H1 (cell line): ENCODE measurements around the gene GPR135. TPM values are rescaled to one million over a fixed set of nuclear protein-coding genes. Genes with fewer than 3 reads are reported as not detected.

Source experiments
- CTCF ChIA-PET: fragments of 300-600 bp; sonication (Branson Sonifier 250); formaldehyde crosslinking; loops from one replicate; lab custom pipeline; 2021; ENCODE audit not compliant: partially characterized antibody; lab: Charles Lee
- POLR2A ChIA-PET: fragments of 300-600 bp; sonication (Branson Sonifier 250); formaldehyde crosslinking; loops from one replicate; lab custom pipeline; 2021; ENCODE audit warnings: inconsistent platforms; ENCODE audit not compliant: partially characterized antibody; lab: Charles Lee
- DNase-seq, 2 experiments: peaks; one replicate each; pipeline versions ENCODE4 v3.0.0 to v3.0.0-alpha.2; 2010 to 2022; ENCODE audit warnings: low spot score in 2 of 2, low read depth in 1 of 2, mixed read lengths in 1 of 2
- FAIRE-seq: peaks from 2 replicates; lab custom pipeline; 2011; peaks lifted over from hg19 to GRCh38; lab: Jason Lieb, UNC
- H2AFZ ChIP-seq: 2 replicates; pipeline ENCODE4 v1.8.1; 2012; ENCODE audit warnings: low read length, inconsistent platforms
- H2AK5ac ChIP-seq: 2 replicates; pipeline ENCODE4 v1.6.1; 2013; ENCODE audit warnings: low read depth, low read length
- H2BK120ac ChIP-seq: replicated peaks from 2 replicates; pipeline ENCODE3; 2013; ENCODE audit warnings: low read depth, low read length, inconsistent platforms
- H2BK12ac ChIP-seq: 2 replicates; pipeline ENCODE4 v1.6.1; 2013; ENCODE audit warnings: low read depth, low read length
- H2BK15ac ChIP-seq: 2 replicates; pipeline ENCODE4 v1.6.1; 2013; ENCODE audit warnings: low read length
- H2BK20ac ChIP-seq: 2 replicates; pipeline ENCODE4 v1.6.1; 2013; ENCODE audit warnings: low read length
- H2BK5ac ChIP-seq: 2 replicates; pipeline ENCODE4 v1.6.1; 2013; ENCODE audit warnings: low read depth, low read length
- H3K14ac ChIP-seq: 2 replicates; pipeline ENCODE4 v1.6.1; 2013; ENCODE audit warnings: inconsistent platforms; ENCODE audit not compliant: insufficient read length
- H3K18ac ChIP-seq: 2 replicates; pipeline ENCODE4 v1.6.1; 2013; ENCODE audit warnings: low read length; ENCODE audit errors: extremely low read depth
- H3K23ac ChIP-seq: 2 replicates; pipeline ENCODE4 v1.6.1; 2013; ENCODE audit warnings: inconsistent platforms; ENCODE audit not compliant: insufficient read length
- H3K23me2 ChIP-seq: 2 replicates; pipeline ENCODE4 v1.6.1; 2013; ENCODE audit warnings: low read depth, low read length
- H3K27ac ChIP-seq: 2 replicates; pipeline ENCODE4 v1.6.1; 2011; ENCODE audit warnings: low read depth, low read length, inconsistent platforms
- H3K27me3 ChIP-seq, 4 experiments: replicated peaks in 1 of 4; 1 replicate in 1 of 4; 2 replicates in 3 of 4; pipeline versions ENCODE4 v1.6.1 to v1.8.1; 2011 to 2013; ENCODE audit warnings: low read length in 3 of 4, mild to moderate bottlenecking in 3 of 4, inconsistent platforms in 2 of 4, mixed read lengths in 2 of 4, moderate library complexity in 1 of 4; ENCODE audit not compliant: control insufficient read depth in 3 of 4, insufficient read depth in 3 of 4; ENCODE audit errors: extremely low read depth in 1 of 4
- H3K36me3 ChIP-seq, 4 experiments: 2 replicates each; pipeline versions ENCODE4 v1.6.1 to v1.8.1; 2011 to 2013; ENCODE audit warnings: mild to moderate bottlenecking in 4 of 4, low read length in 3 of 4, moderate library complexity in 2 of 4, control low read depth in 1 of 4, inconsistent platforms in 1 of 4; ENCODE audit not compliant: insufficient read depth in 4 of 4, control insufficient read depth in 2 of 4
- H3K4ac ChIP-seq: replicated peaks from 2 replicates; pipeline ENCODE3; 2013; ENCODE audit warnings: low read length, low read depth, mixed read lengths, inconsistent platforms; ENCODE audit not compliant: insufficient read length
- H3K4me1 ChIP-seq, 4 experiments: replicated peaks in 1 of 4; 1 replicate in 1 of 4; 2 replicates in 3 of 4; pipeline versions ENCODE4 v1.6.1 to v1.8.1; 2011 to 2013; ENCODE audit warnings: low read length in 3 of 4, inconsistent platforms in 2 of 4, mixed read lengths in 1 of 4; ENCODE audit not compliant: insufficient read depth in 4 of 4, control insufficient read depth in 3 of 4
- H3K4me2 ChIP-seq, 2 experiments: 2 replicates each; pipeline versions ENCODE4 v1.6.1 to v1.8.1; 2011 to 2013; ENCODE audit warnings: low read depth in 2 of 2, low read length in 2 of 2, control low read depth in 1 of 2, inconsistent platforms in 1 of 2, mild to moderate bottlenecking in 1 of 2; ENCODE audit not compliant: insufficient read depth in 1 of 2
- H3K4me3 ChIP-seq, 4 experiments: fragments of 200-600, 300-600 bp in 1 of 4; sonication (generic), shearing (Covaris generic), sonication (Bioruptor Twin) in 1 of 4; 2 replicates each; pipeline versions ENCODE4 v1.5.1 to v1.8.1; 2011 to 2016; ENCODE audit warnings: low read length in 4 of 4, low read depth in 3 of 4, control low read depth in 2 of 4, inconsistent platforms in 2 of 4, mild to moderate bottlenecking in 2 of 4, mixed read lengths in 1 of 4, moderate library complexity in 1 of 4; ENCODE audit not compliant: insufficient read depth in 2 of 4; ENCODE audit errors: extremely low read depth in 1 of 4
- H3K56ac ChIP-seq: replicated peaks from 2 replicates; pipeline ENCODE3; 2013; ENCODE audit warnings: low read depth, mild to moderate bottlenecking, mixed read lengths, low read length, inconsistent platforms; ENCODE audit not compliant: insufficient read length
- H3K79me1 ChIP-seq: 2 replicates; pipeline ENCODE4 v1.6.1; 2013; ENCODE audit warnings: low read depth, low read length, control low read depth
- H3K79me2 ChIP-seq, 2 experiments: 2 replicates each; pipeline versions ENCODE4 v1.6.1 to v1.8.1; 2012 to 2013; ENCODE audit warnings: low read length in 2 of 2, mild to moderate bottlenecking in 2 of 2, inconsistent platforms in 1 of 2; ENCODE audit not compliant: insufficient read depth in 2 of 2, control insufficient read depth in 1 of 2
- H3K9ac ChIP-seq, 4 experiments: replicated peaks in 1 of 4; 1 replicate in 1 of 4; 2 replicates in 3 of 4; pipeline versions ENCODE4 v1.6.1 to v1.8.1; 2011 to 2013; ENCODE audit warnings: low read depth in 3 of 4, low read length in 3 of 4, control low read depth in 2 of 4, mild to moderate bottlenecking in 2 of 4, moderate library complexity in 2 of 4, inconsistent platforms in 1 of 4; ENCODE audit errors: extremely low read depth in 1 of 4
- H3K9me3 ChIP-seq, 2 experiments: 2 replicates each; pipeline versions ENCODE4 v1.6.1 to v1.8.1; 2012 to 2013; ENCODE audit warnings: mild to moderate bottlenecking in 2 of 2, moderate library complexity in 2 of 2, control low read depth in 1 of 2, inconsistent platforms in 1 of 2, low read depth in 1 of 2, low read length in 1 of 2, mixed read lengths in 1 of 2; ENCODE audit not compliant: insufficient read depth in 2 of 2
- H4K20me1 ChIP-seq, 2 experiments: replicated peaks in 1 of 2; 2 replicates each; pipeline versions ENCODE3 to v1.8.1; 2011 to 2013; ENCODE audit warnings: inconsistent platforms in 2 of 2, low read length in 2 of 2, mild to moderate bottlenecking in 1 of 2; ENCODE audit not compliant: insufficient read depth in 2 of 2, control insufficient read depth in 1 of 2
- H4K5ac ChIP-seq: 2 replicates; pipeline ENCODE4 v1.6.1; 2013; ENCODE audit warnings: low read length, low read depth, mixed read lengths, inconsistent platforms; ENCODE audit not compliant: insufficient read length
- H4K8ac ChIP-seq: 2 replicates; pipeline ENCODE4 v1.8.0; 2013; ENCODE audit warnings: mild to moderate bottlenecking, moderate library complexity, low read length, inconsistent platforms; ENCODE audit not compliant: insufficient read depth; ENCODE audit errors: extremely low read depth
- H4K91ac ChIP-seq: replicated peaks from 2 replicates; pipeline ENCODE3; 2013; ENCODE audit warnings: low read length, mixed read lengths, inconsistent platforms; ENCODE audit not compliant: insufficient read length
- WGBS, 2 experiments: shearing (Covaris generic) in 1 of 2; methylation state at CpG; one replicate each; pipeline versions ENCODE4 v1.1.6 to v1.1.7; 2013 to 2015; ENCODE audit warnings: low lambda C conversion rate in 2 of 2, mixed read lengths in 2 of 2, inconsistent platforms in 1 of 2, low coverage in 1 of 2, missing lambda C conversion rate in 1 of 2; ENCODE audit not compliant: insufficient replicate concordance in 2 of 2, insufficient coverage in 1 of 2, insufficient read length in 1 of 2; ENCODE audit errors: extremely low coverage in 1 of 2, missing lambda C conversion rate in 1 of 2; 5-methylcytosine and 5-hydroxymethylcytosine counted together
- polyA plus RNA-seq, 7 experiments: library from polyadenylated mRNA; depleted of rRNA in 3 of 7; stranded (reverse) in 5 of 7; unstranded in 2 of 7; fragments of >200 nt in 5 of 7; fragments of 200-250 nt in 2 of 7; gene quantifications; 1 replicate in 5 of 7; 2 replicates in 1 of 7; 4 replicates in 1 of 7; pipeline versions ENCODE4 v1.2.1 to v1.2.3, GENCODE V29; 2011 to 2013; ENCODE audit warnings: missing spikeins in 2 of 7, mixed read lengths in 2 of 7
- total RNA-seq: library from RNA; stranded (reverse); fragmentation: NEBNext Ultra II Directional; extraction: Animal tissue kit (Norgen Biotek cat#: 25700); gene quantifications from 2 replicates; pipeline ENCODE4 v1.2.1, GENCODE V29; 2021

Gene GPR135
- total and polyA plus RNA-seq, 2 of the 8 experiments (the other 6 are each of a cell fraction or from before 2014, with no cell fraction given) = 0.48 to 1.1 TPM

DNA sequence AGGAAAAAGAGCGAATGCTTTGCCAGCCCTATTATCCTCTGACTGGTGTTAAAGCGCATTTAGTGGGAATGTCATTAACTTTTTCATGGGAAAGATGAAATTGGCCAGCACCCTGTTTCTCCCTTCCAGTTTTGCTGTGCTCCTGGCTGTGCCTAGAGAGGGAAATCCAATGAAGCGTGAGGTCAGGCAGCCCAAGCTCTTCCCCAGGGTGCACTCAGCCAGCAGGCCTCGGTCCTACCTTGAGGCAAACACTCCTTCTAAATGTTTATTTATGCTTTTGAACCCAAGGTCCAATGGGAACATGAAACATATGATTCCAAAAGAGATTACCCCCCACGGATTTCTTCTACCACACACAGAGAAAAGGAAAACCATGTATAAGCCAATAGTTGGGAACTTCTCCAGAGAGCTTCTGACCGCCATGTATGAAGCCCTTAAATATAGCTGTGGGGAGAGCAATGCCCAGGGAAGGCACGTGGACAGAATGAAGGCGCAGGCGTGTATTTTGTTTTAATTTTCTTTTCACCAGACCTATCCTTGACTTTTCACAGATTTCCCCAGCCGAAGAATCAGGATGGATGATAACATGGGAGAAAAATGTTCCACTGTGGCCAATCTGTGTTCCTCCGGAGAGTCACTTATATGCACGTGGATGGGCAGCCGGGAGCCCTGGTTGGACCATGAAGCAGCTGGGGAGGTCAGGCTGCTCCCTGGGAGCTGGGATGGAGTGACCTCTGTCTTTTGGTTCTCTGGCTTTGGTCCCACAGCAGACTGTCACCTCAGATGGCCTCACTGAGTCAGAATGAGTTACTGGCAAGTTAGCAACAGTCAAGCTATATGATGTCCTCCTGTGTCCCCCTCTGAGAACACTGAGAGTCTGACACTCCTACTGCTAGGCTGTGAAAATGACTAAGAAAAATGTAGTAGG lies 37.3 kb downstream of the GPR135 start:
- no peaks in the 10 kb centered on the region for H3K23me2 ChIP-seq
- no peak overlapping the region for H2AFZ ChIP-seq
- H3K27ac ChIP-seq = no peak overlapping the region
- POLR2A ChIA-PET = no interaction called here
- H4K91ac ChIP-seq = no peak overlapping the region
- no peak overlapping the region for H3K4me3 ChIP-seq
- DNase-seq (no peak), FAIRE-seq (no peak)
- no peak overlapping the region for H3K9ac ChIP-seq
- no peak overlapping the region for H3K18ac ChIP-seq
- H4K8ac ChIP-seq = no peak overlapping the region
- CTCF ChIA-PET = interaction anchor here (0.5 to 2.8 kb wide), 14 partner anchors 9 to 394 kb away, joined by 3 to 10 read pairs (median 4); no protein-coding TSS in a partner anchor
- no peaks in the 10 kb centered on the region for H3K36me3 ChIP-seq
- no peak overlapping the region for H3K56ac ChIP-seq
- no peak overlapping the region for H3K23ac ChIP-seq
- H3K4me1 ChIP-seq = no peaks in the 10 kb centered on the region
- no peak overlapping the region for H3K4me2 ChIP-seq
- H2BK15ac ChIP-seq = no peak overlapping the region
- no peak overlapping the region for H2AK5ac ChIP-seq
- no peak overlapping the region for H4K5ac ChIP-seq
- H3K4ac ChIP-seq = no peak overlapping the region
- H4K20me1 ChIP-seq = no peaks in the 10 kb centered on the region
- H3K79me1 ChIP-seq = no peaks in the 10 kb centered on the region
- no peaks in the 10 kb centered on the region for H3K27me3 ChIP-seq
- H2BK20ac ChIP-seq = no peak overlapping the region
- 91% methylated on average over 13 of the region's 13 CpGs; no CpG with 5 or more reads in 1 of the 2 experiments for WGBS, 2 experiments
- H3K9me3 ChIP-seq = no peaks in the 10 kb centered on the region
- H3K14ac ChIP-seq = no peak overlapping the region
- H3K79me2 ChIP-seq = no peaks in the 10 kb centered on the region
- H2BK120ac ChIP-seq = no peak overlapping the region
- no peak overlapping the region for H2BK12ac ChIP-seq
- no peak overlapping the region for H2BK5ac ChIP-seq
